HepG2 (cell line): Measurements from ENCODE around the gene PSPH. TPM values are rescaled to one million over a fixed set of nuclear protein-coding genes. Genes with fewer than 3 reads are reported as not detected.

Source experiments
- ATF4 ChIP-seq, 2 experiments: fragments of 450-650 bp in 1 of 2; sonication (generic) in 1 of 2; formaldehyde crosslinking; IDR thresholded peaks; 2 replicates each; pipeline versions ENCODE4 v1.5.0 to v1.8.0; 2020 to 2022; ENCODE audit warnings: mild to moderate bottlenecking in 1 of 2, missing genetic modification reagents in 1 of 2
- KDM3A ChIP-seq: IDR thresholded peaks from 2 replicates; pipeline ENCODE4 v1.6.1; 2018; ENCODE audit warnings: low read depth, missing compliant biosample characterization
- NFIB ChIP-seq: sonication (generic); formaldehyde crosslinking; IDR thresholded peaks from 2 replicates; pipeline ENCODE4 v1.9.0; 2021; ENCODE audit warnings: missing genetic modification reagents, mild to moderate bottlenecking, borderline replicate concordance
- ZMYM3 ChIP-seq: sonication (generic); formaldehyde crosslinking; IDR thresholded peaks from 2 replicates; pipeline ENCODE4 v1.5.1; 2020; ENCODE audit warnings: mild to moderate bottlenecking, missing genetic modification reagents
- ZMYM4 ChIP-seq: sonication (generic); formaldehyde crosslinking; IDR thresholded peaks from 2 replicates; pipeline ENCODE4 v1.8.1; 2023; ENCODE audit warnings: mild to moderate bottlenecking, missing genetic modification reagents
- ZNF121 ChIP-seq: sonication (generic); formaldehyde crosslinking; IDR thresholded peaks from 2 replicates; pipeline ENCODE4 v1.5.0; 2020; ENCODE audit warnings: mild to moderate bottlenecking, missing genetic modification reagents
- ZNF207 ChIP-seq: fragments of 450-650 bp; IDR thresholded peaks from 2 replicates; pipeline ENCODE4 v1.6.1; 2016; ENCODE audit warnings: antibody characterized with exemption, borderline replicate concordance
- ZSCAN12 ChIP-seq: sonication (generic); formaldehyde crosslinking; IDR thresholded peaks from 2 replicates; pipeline ENCODE4 v1.9.0; 2021; ENCODE audit warnings: mild to moderate bottlenecking, missing genetic modification reagents
- polyA plus RNA-seq, 8 experiments: library from polyadenylated mRNA; depleted of rRNA in 3 of 8; stranded (reverse) in 7 of 8; unstranded in 1 of 8; fragments of >200 nt; fragmentation: Illumina TruSeq in 4 of 8; extraction: Trizol in 4 of 8; gene quantifications; 2 replicates each; pipeline versions ENCODE4 v1.2.1 to v1.2.3, GENCODE V29; 2011 to 2016; ENCODE audit warnings: low read depth in 4 of 8, missing spikeins in 1 of 8, mixed read lengths in 1 of 8; ENCODE audit not compliant: insufficient read depth in 1 of 8
- total RNA-seq, 5 experiments: library from RNA; depleted of rRNA; stranded (reverse); fragments of >200 nt; fragmentation: Illumina TruSeq; extraction: Trizol; gene quantifications; 2 replicates each; pipeline ENCODE4 v1.2.3, GENCODE V29; 2016; ENCODE audit warnings: low read depth in 1 of 5
- TF ChIP-seq, protein P1 (sequence below): sonication (generic); formaldehyde crosslinking; IDR thresholded peaks from 2 replicates; pipeline ENCODE4 v1.8.0; 2022; ENCODE audit warnings: low read depth, missing genetic modification reagents
- TF ChIP-seq, protein P2 (sequence below): sonication (generic); formaldehyde crosslinking; IDR thresholded peaks from 2 replicates; pipeline ENCODE4 v1.4.0; 2020; ENCODE audit warnings: missing genetic modification reagents
- TF ChIP-seq, protein P3 (sequence below): sonication (generic); formaldehyde crosslinking; IDR thresholded peaks from 2 replicates; pipeline ENCODE4 v1.4.0; 2020; ENCODE audit warnings: missing genetic modification reagents, borderline replicate concordance

PSPH gene
- total and polyA plus RNA-seq, 2 of the 13 experiments (the other 11 are each of a cell fraction or from before 2014, with no cell fraction given), result 85.5 to 124 TPM

- TF ChIP-seq, protein P1, sequence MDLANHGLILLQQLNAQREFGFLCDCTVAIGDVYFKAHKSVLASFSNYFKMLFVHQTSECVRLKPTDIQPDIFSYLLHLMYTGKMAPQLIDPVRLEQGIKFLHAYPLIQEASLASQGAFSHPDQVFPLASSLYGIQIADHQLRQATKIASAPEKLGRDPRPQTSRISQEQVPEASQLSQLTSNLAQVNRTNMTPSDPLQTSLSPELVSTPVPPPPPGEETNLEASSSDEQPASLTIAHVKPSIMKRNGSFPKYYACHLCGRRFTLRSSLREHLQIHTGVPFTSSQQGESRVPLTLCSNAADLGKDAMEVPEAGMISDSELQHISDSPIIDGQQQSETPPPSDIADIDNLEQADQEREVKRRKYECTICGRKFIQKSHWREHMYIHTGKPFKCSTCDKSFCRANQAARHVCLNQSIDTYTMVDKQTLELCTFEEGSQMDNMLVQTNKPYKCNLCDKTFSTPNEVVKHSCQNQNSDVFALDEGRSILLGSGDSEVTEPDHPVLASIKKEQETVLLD (CRISPR knock-in tag), result peak; percentile 94
- TF ChIP-seq NFIB (CRISPR knock-in tag) (no peak), ZMYM4 (CRISPR knock-in tag) (peak; percentile 81), ATF4 (CRISPR knock-in tag; IDR thresholded peaks at IDR 0.05) (peak in 1 of 2 experiments; percentile 76; a peak in 1 of 4 replicates), ZMYM3 (CRISPR knock-in tag) (0 out of 2 replicates have a peak, but pooled peaks have one; percentile 47), KDM3A (CRISPR knock-in tag) (no peak), ZSCAN12 (no peak), ZNF121 (CRISPR knock-in tag) (no peak; the same call in 1 of the 2 replicates), ZNF207 (no peak)
- TF ChIP-seq, protein P2, sequence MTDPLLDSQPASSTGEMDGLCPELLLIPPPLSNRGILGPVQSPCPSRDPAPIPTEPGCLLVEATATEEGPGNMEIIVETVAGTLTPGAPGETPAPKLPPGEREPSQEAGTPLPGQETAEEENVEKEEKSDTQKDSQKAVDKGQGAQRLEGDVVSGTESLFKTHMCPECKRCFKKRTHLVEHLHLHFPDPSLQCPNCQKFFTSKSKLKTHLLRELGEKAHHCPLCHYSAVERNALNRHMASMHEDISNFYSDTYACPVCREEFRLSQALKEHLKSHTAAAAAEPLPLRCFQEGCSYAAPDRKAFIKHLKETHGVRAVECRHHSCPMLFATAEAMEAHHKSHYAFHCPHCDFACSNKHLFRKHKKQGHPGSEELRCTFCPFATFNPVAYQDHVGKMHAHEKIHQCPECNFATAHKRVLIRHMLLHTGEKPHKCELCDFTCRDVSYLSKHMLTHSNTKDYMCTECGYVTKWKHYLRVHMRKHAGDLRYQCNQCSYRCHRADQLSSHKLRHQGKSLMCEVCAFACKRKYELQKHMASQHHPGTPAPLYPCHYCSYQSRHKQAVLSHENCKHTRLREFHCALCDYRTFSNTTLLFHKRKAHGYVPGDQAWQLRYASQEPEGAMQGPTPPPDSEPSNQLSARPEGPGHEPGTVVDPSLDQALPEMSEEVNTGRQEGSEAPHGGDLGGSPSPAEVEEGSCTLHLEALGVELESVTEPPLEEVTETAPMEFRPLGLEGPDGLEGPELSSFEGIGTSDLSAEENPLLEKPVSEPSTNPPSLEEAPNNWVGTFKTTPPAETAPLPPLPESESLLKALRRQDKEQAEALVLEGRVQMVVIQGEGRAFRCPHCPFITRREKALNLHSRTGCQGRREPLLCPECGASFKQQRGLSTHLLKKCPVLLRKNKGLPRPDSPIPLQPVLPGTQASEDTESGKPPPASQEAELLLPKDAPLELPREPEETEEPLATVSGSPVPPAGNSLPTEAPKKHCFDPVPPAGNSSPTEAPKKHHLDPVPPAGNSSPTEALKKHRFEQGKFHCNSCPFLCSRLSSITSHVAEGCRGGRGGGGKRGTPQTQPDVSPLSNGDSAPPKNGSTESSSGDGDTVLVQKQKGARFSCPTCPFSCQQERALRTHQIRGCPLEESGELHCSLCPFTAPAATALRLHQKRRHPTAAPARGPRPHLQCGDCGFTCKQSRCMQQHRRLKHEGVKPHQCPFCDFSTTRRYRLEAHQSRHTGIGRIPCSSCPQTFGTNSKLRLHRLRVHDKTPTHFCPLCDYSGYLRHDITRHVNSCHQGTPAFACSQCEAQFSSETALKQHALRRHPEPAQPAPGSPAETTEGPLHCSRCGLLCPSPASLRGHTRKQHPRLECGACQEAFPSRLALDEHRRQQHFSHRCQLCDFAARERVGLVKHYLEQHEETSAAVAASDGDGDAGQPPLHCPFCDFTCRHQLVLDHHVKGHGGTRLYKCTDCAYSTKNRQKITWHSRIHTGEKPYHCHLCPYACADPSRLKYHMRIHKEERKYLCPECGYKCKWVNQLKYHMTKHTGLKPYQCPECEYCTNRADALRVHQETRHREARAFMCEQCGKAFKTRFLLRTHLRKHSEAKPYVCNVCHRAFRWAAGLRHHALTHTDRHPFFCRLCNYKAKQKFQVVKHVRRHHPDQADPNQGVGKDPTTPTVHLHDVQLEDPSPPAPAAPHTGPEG (CRISPR knock-in tag), result peak; percentile 21; the same call in 1 of the 2 replicates
- TF ChIP-seq, protein P3, sequence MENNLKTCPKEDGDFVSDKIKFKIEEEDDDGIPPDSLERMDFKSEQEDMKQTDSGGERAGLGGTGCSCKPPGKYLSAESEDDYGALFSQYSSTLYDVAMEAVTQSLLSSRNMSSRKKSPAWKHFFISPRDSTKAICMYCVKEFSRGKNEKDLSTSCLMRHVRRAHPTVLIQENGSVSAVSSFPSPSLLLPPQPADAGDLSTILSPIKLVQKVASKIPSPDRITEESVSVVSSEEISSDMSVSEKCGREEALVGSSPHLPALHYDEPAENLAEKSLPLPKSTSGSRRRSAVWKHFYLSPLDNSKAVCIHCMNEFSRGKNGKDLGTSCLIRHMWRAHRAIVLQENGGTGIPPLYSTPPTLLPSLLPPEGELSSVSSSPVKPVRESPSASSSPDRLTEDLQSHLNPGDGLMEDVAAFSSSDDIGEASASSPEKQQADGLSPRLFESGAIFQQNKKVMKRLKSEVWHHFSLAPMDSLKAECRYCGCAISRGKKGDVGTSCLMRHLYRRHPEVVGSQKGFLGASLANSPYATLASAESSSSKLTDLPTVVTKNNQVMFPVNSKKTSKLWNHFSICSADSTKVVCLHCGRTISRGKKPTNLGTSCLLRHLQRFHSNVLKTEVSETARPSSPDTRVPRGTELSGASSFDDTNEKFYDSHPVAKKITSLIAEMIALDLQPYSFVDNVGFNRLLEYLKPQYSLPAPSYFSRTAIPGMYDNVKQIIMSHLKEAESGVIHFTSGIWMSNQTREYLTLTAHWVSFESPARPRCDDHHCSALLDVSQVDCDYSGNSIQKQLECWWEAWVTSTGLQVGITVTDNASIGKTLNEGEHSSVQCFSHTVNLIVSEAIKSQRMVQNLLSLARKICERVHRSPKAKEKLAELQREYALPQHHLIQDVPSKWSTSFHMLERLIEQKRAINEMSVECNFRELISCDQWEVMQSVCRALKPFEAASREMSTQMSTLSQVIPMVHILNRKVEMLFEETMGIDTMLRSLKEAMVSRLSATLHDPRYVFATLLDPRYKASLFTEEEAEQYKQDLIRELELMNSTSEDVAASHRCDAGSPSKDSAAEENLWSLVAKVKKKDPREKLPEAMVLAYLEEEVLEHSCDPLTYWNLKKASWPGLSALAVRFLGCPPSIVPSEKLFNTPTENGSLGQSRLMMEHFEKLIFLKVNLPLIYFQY (CRISPR knock-in tag), result peak; percentile 99
Measured at GRCh38 chr7:56051339-56052191, at the start of gene PSPH, which contains the start of gene CCT6A (continued).
